ENCODE measurements around the gene ADAMTS7.
"Not testable (repeated sequence)": the region's sequence is repeated elsewhere in the genome, so short reads cannot be mapped to it uniquely, and the experiment has no call there.

ADAMTS7 gene

GRCh38 chr15:78811124-78811824, at the start of gene ADAMTS7:
Gene ADAMTS7 (minus strand): TSS chr15:78811464. CDS start chr15:78811220, 244 bp downstream.
- peak; percentile 38 to 49 for DNase-seq

- DNase-seq, result peak; percentile 65 to 72
These were observed 48.9 kb upstream of the ADAMTS7 start for GRCh38 chr15:78859971-78860719.

GRCh38 chr15:78855746-78856145, 44.5 kb upstream of the ADAMTS7 start:
- no peak for DNase-seq

GRCh38 chr15:78854833-78855372, 43.6 kb upstream of the ADAMTS7 start:
- no peak for DNase-seq

GRCh38 chr15:78853500-78853899, 42.2 kb upstream of the ADAMTS7 start:
- DNase-seq, result no peak

- no peak for DNase-seq
These were observed 39.9 kb upstream of the ADAMTS7 start for GRCh38 chr15:78850941-78851755.

- DNase-seq, result no peak
These were observed 39.1 kb upstream of the ADAMTS7 start for GRCh38 chr15:78850352-78850751.

GRCh38 chr15:78847387-78847906, 36.2 kb upstream of the ADAMTS7 start:
- not testable (repeated sequence) for DNase-seq

GRCh38 chr15:78846906-78847305, 35.6 kb upstream of the ADAMTS7 start:
- not testable (repeated sequence) for DNase-seq

GRCh38 chr15:78842519-78842918, 31.3 kb upstream of the ADAMTS7 start:
- no peak for DNase-seq

GRCh38 chr15:78841891-78842290, 30.6 kb upstream of the ADAMTS7 start:
- no peak for DNase-seq

GRCh38 chr15:78841376-78841706, 30.1 kb upstream of the ADAMTS7 start:
- no peak for DNase-seq

- peak in 1 of 2 donors; percentile 7 for DNase-seq
These were observed 29.6 kb upstream of the ADAMTS7 start for GRCh38 chr15:78840661-78841375.

GRCh38 chr15:78839151-78839550, 27.9 kb upstream of the ADAMTS7 start:
- not testable (repeated sequence) for DNase-seq

GRCh38 chr15:78838489-78838888, 27.2 kb upstream of the ADAMTS7 start:
- DNase-seq, result no peak

GRCh38 chr15:78837543-78837942, 26.3 kb upstream of the ADAMTS7 start:
- DNase-seq, result no peak

- DNase-seq, result no peak
These were observed 25.9 kb upstream of the ADAMTS7 start for GRCh38 chr15:78837131-78837530.

- DNase-seq, result no peak
These were observed 25.1 kb upstream of the ADAMTS7 start for GRCh38 chr15:78836333-78836732.

- no peak for DNase-seq
These were observed 20.3 kb upstream of the ADAMTS7 start for GRCh38 chr15:78831229-78832207.

GRCh38 chr15:78830514-78831228, 19.4 kb upstream of the ADAMTS7 start:
- no peak for DNase-seq
